ENCODE measurements around the gene DBF4B. TPM values are rescaled to one million over a fixed set of nuclear protein-coding genes. Genes with fewer than 3 reads are reported as not detected.
A peak's percentile ranks its signal among the peaks of the same experiment; 100 is the strongest.

DBF4B gene
- total RNA-seq, 1 donor from 2014 or later: 16.4 TPM

GRCh38 chr17:44761932-44762810, 53.7 kb downstream of the DBF4B start:
- Histone ChIP-seq H3K9ac (no peak overlapping the region), H3K27ac (no peak overlapping the region), H3K36me3 (no peaks in the 10 kb centered on the region), H3K9me3 (ENCODE audit: low read depth) (no peaks in the 10 kb centered on the region), H2AFZ (replicated peaks) (no peak overlapping the region), H4K20me1 (ENCODE audit: low read depth) (no peaks in the 10 kb centered on the region), H3K27me3 (peaks cover 36% of the 10 kb centered on the region), H3F3A (ENCODE audit: low read depth) (peaks cover 24% of the 10 kb centered on the region), H3K4me1 (peaks cover 22% of the 10 kb centered on the region), H3K79me2 (ENCODE audit: low read depth) (no peaks in the 10 kb centered on the region), H3K4me3 (no peak overlapping the region), H3K4me2 (no peak overlapping the region)
- Mint-ChIP-seq H3K4me3 (no peak overlapping the region), H3K4me1 (peaks cover 6% of the 10 kb centered on the region), H3K27me3 (ENCODE audit: insufficient read depth, low read depth) (peaks cover 13% of the 10 kb centered on the region), H3K9me3 (no peaks in the 10 kb centered on the region), H3K36me3 (no peaks in the 10 kb centered on the region), H3K27ac (no peak overlapping the region)
- DNase-seq (ENCODE audit: low spot score): no peak
- peak; percentile 5 for TF ChIP-seq CTCF (IDR thresholded peaks at IDR 0.05)
- TF ChIP-seq EZH2 (IDR thresholded peaks at IDR 0.05): no peak

DNA sequence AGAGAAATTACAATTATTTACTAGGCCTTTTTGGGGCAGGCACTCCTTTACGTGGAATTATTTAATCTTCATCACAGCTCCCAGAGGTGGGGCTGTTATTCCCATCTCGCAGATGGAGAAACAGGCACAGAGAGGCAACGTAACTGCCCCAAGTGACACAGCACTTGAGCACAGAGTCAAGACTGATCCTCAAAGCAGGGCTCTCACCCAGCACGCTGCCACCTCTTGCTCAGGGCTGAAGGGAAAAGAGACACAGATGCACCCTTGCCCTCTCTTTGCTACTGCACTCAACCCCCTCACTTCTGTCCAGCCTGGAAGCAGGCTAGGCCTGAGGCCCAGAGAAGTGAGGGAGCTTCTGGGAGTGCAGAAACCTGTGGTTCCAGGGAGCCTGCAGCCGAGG, 54.7 kb downstream of the DBF4B start:
- Histone ChIP-seq H3K9ac (no peak overlapping the region), H3K36me3 (no peaks in the 10 kb centered on the region), H3K79me2 (ENCODE audit: low read depth) (no peaks in the 10 kb centered on the region), H3K27ac (no peak overlapping the region), H4K20me1 (ENCODE audit: low read depth) (no peaks in the 10 kb centered on the region), H3K4me3 (no peak overlapping the region), H3K4me1 (peaks cover 30% of the 10 kb centered on the region), H2AFZ (replicated peaks) (no peak overlapping the region), H3K9me3 (ENCODE audit: low read depth) (no peaks in the 10 kb centered on the region), H3K4me2 (no peak overlapping the region), H3F3A (ENCODE audit: low read depth) (peaks cover 22% of the 10 kb centered on the region), H3K27me3 (peaks cover 26% of the 10 kb centered on the region)
- H3K27ac Mint-ChIP-seq: no peak overlapping the region
- no peaks in the 10 kb centered on the region for H3K9me3 Mint-ChIP-seq
- DNase-seq (ENCODE audit: low spot score): no peak
- peaks cover 13% of the 10 kb centered on the region for H3K27me3 Mint-ChIP-seq (ENCODE audit: insufficient read depth, low read depth)
- H3K36me3 Mint-ChIP-seq: no peaks in the 10 kb centered on the region
- no peak overlapping the region for H3K4me3 Mint-ChIP-seq
- peaks cover 9% of the 10 kb centered on the region for H3K4me1 Mint-ChIP-seq
- TF ChIP-seq CTCF (IDR thresholded peaks at IDR 0.05) (no peak), EZH2phosphoT487 (IDR thresholded peaks at IDR 0.05) (no peak), EZH2 (IDR thresholded peaks at IDR 0.05) (no peak)

- Histone ChIP-seq H3K9me3 (ENCODE audit: low read depth) (no peaks in the 10 kb centered on the region), H3K27me3 (no peaks in the 10 kb centered on the region), H3K27ac (no peak overlapping the region), H3K4me3 (no peak overlapping the region), H3K4me1 (peaks cover 13% of the 10 kb centered on the region), H3K36me3 (no peaks in the 10 kb centered on the region), H3F3A (ENCODE audit: low read depth) (peaks cover 16% of the 10 kb centered on the region), H3K4me2 (no peak overlapping the region), H4K20me1 (ENCODE audit: low read depth) (no peaks in the 10 kb centered on the region), H3K9ac (no peak overlapping the region), H3K79me2 (ENCODE audit: low read depth) (no peaks in the 10 kb centered on the region), H2AFZ (replicated peaks) (no peak overlapping the region)
- Mint-ChIP-seq H3K4me1 (peaks cover 13% of the 10 kb centered on the region), H3K27ac (no peak overlapping the region), H3K4me3 (no peak overlapping the region), H3K36me3 (no peaks in the 10 kb centered on the region), H3K27me3 (ENCODE audit: insufficient read depth, low read depth) (peaks cover 11% of the 10 kb centered on the region), H3K9me3 (no peaks in the 10 kb centered on the region)
- no peak for TF ChIP-seq EZH2phosphoT487 (IDR thresholded peaks at IDR 0.05)
- TF ChIP-seq CTCF (IDR thresholded peaks at IDR 0.05): no peak
- no peak for DNase-seq (ENCODE audit: low spot score)
Observed at GRCh38 chr17:44765965-44766364, 57.5 kb downstream of the DBF4B start.

All from neural progenitor cell (in vitro differentiated cells).